Mucosa of descending colon (tissue), 3 donors: ENCODE measurements around the gene PATL1. TPM values are rescaled to one million over a fixed set of nuclear protein-coding genes. Genes with fewer than 3 reads are reported as not detected.
A peak's percentile ranks its signal among the peaks of the same experiment; 100 is the strongest.
"Not testable (repeated sequence)": the region's sequence is repeated elsewhere in the genome, so short reads cannot be mapped to it uniquely, and the experiment has no call there.

ENCODE experiments used
- ATAC-seq: fragments of 200-7000 bp; cut with Tn5 transposase; one replicate; pipeline ENCODE4 v1.9.1; 2020; ENCODE audit warnings: mild to moderate bottlenecking, moderate library complexity
- DNase-seq, 3 donors: peaks; one replicate each; pipeline ENCODE4 v3.0.0-alpha.2; 2020
- H3K36me3 ChIP-seq: fragments of 200-600 bp; one replicate; pipeline ENCODE4 v1.8.0; 2021; ENCODE audit warnings: low read depth, mild to moderate bottlenecking
- H3K4me1 ChIP-seq: fragments of 200-600 bp; one replicate; pipeline ENCODE4 v1.8.0; 2021; ENCODE audit warnings: low read depth, mild to moderate bottlenecking
- H3K4me3 ChIP-seq: fragments of 200-600 bp; one replicate; pipeline ENCODE4 v1.8.0; 2021; ENCODE audit warnings: mild to moderate bottlenecking
- H3K9me3 ChIP-seq: fragments of 200-600 bp; one replicate; pipeline ENCODE4 v1.8.0; 2021; ENCODE audit warnings: mild to moderate bottlenecking
- CTCF ChIP-seq: fragments of 200-600 bp; IDR thresholded peaks from one replicate; pipeline ENCODE4 v1.8.0; 2022; ENCODE audit warnings: antibody characterized with exemption, mild to moderate bottlenecking
- intact Hi-C, 2 donors: fragments of 100-400 bp; cut with DNase I in 1 of 2; cut with micrococcal nuclease in 1 of 2; formaldehyde crosslinking; loops; one replicate each; pipeline versions ENCODE4 v1.11.0 to v1.11.1; 2022; cut with DNase I, micrococcal nuclease
- total RNA-seq, 3 donors: library from RNA; stranded (reverse); fragmentation: NEBNext Ultra II Directional in 2 of 3; extraction: Animal tissue kit (Norgen Biotek cat#: 25700) in 2 of 3; gene quantifications; one replicate each; pipeline versions ENCODE4 v1.2.1 to v1.2.4, GENCODE V29; 2021 to 2023
- donor health status: DM: no; HTN: no; CAD: no; lungs with moderate emphysema.
- donor health status: DM: no; HTN: no; CAD: no.
- donor health status: DM: no; HTN: yes; CAD: no.

PATL1 gene
- total RNA-seq, 3 donors from 2014 or later: 34.1 to 40.2 (median 34.6) TPM

- H3K36me3 ChIP-seq: peaks cover 16% of the 10 kb centered on the region
- ATAC-seq (no peak), DNase-seq (no peak)
- no peak overlapping the region for H3K4me3 ChIP-seq
- H3K9me3 ChIP-seq: no peaks in the 10 kb centered on the region
- H3K4me1 ChIP-seq: no peaks in the 10 kb centered on the region
- intact Hi-C loops: no loop called here
- no peak for TF ChIP-seq CTCF
Observed at GRCh38 chr11:59644528-59644927, 24.3 kb downstream of the PATL1 start.

GRCh38 chr11:59643390-59643789 is 25.4 kb downstream of the PATL1 start:
- Histone ChIP-seq H3K4me1 (no peaks in the 10 kb centered on the region), H3K4me3 (no peak overlapping the region), H3K36me3 (peaks cover 21% of the 10 kb centered on the region), H3K9me3 (no peaks in the 10 kb centered on the region)
- intact Hi-C loops: no loop called here
- DNase-seq (no peak), ATAC-seq (no peak)
- TF ChIP-seq CTCF: no peak

- DNase-seq: no peak
- no peaks in the 10 kb centered on the region for H3K9me3 ChIP-seq
- ATAC-seq: peak; percentile 33
- H3K4me3 ChIP-seq: no peak overlapping the region
- intact Hi-C loops: no loop called here
- H3K36me3 ChIP-seq: peaks cover 20% of the 10 kb centered on the region
- TF ChIP-seq CTCF: no peak
- no peaks in the 10 kb centered on the region for H3K4me1 ChIP-seq
Observed at GRCh38 chr11:59641156-59641555, 27.7 kb downstream of the PATL1 start.

- no peak for TF ChIP-seq CTCF
- no peaks in the 10 kb centered on the region for H3K9me3 ChIP-seq
- DNase-seq: no peak
- no peaks in the 10 kb centered on the region for H3K36me3 ChIP-seq
- ATAC-seq: no peak
- intact Hi-C loops: no loop called here
- H3K4me1 ChIP-seq: no peaks in the 10 kb centered on the region
- no peak overlapping the region for H3K4me3 ChIP-seq
Observed at GRCh38 chr11:59630493-59630892, 38.3 kb downstream of the PATL1 start.

GRCh38 chr11:59629996-59630395 is 38.8 kb downstream of the PATL1 start:
- Histone ChIP-seq H3K36me3 (no peaks in the 10 kb centered on the region), H3K9me3 (no peaks in the 10 kb centered on the region), H3K4me3 (no peak overlapping the region), H3K4me1 (no peaks in the 10 kb centered on the region)
- no peak for TF ChIP-seq CTCF
- intact Hi-C loops: no loop called here
- DNase-seq (no peak), ATAC-seq (no peak)

- ATAC-seq, H3K4me1 ChIP-seq, DNase-seq, H3K36me3 ChIP-seq, H3K9me3 ChIP-seq, H3K4me3 ChIP-seq, intact Hi-C loops: not testable (repeated sequence)
Observed at GRCh38 chr11:59626969-59627368, 41.9 kb downstream of the PATL1 start.
